Sigmoid colon (tissue), 4 donors: ENCODE data around the gene ERCC5.

Experiments
- EP300 ChIP-seq, 4 donors: sonication (generic); formaldehyde crosslinking; IDR thresholded peaks; one replicate each; pipeline ENCODE4 v1.6.1; 2017; ENCODE audit warnings: antibody characterized with exemption in 4 of 4
- POLR2A ChIP-seq, 2 donors: fragments of 450-650 bp; IDR thresholded peaks; one replicate each; pipeline ENCODE4 v1.6.1; 2016; ENCODE audit warnings: antibody characterized with exemption in 2 of 2, mild to moderate bottlenecking in 2 of 2, moderate library complexity in 2 of 2
- POLR2AphosphoS5 ChIP-seq, 4 donors: sonication (generic); formaldehyde crosslinking; IDR thresholded peaks; one replicate each; pipeline ENCODE4 v1.6.1; 2017; ENCODE audit warnings: antibody characterized with exemption in 4 of 4
- TF ChIP-seq, protein P1 (sequence below), 4 experiments: fragments of 450-650 bp in 3 of 4; fragments of 200-600 bp in 1 of 4; IDR thresholded peaks; one replicate each; pipeline ENCODE4 v1.5.1; 2016 to 2019; ENCODE audit warnings: antibody characterized with exemption in 4 of 4, mild to moderate bottlenecking in 3 of 4, moderate library complexity in 2 of 4

DNA sequence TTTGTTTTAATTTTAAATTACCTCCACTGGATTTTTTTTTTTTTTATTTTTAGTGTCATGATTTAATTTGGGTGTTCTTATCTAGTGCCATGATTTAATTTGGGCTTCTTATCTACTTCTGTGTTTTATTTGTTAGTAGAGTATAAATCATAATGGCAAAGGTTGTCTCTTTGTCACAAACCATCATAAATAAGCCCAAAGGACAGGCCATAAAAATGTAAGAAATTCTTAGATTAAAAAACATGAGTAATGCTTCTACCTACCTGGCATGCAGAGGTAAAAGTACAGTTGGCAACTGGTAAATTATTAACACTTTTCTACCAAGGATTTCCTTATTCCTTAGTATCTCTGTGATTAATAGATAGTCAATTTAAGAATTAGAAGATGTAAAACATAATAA lies 55.2 kb downstream of the ERCC5 start:
- TF ChIP-seq POLR2A (IDR thresholded peaks at IDR 0.05) = no peak
- TF ChIP-seq, protein P1, sequence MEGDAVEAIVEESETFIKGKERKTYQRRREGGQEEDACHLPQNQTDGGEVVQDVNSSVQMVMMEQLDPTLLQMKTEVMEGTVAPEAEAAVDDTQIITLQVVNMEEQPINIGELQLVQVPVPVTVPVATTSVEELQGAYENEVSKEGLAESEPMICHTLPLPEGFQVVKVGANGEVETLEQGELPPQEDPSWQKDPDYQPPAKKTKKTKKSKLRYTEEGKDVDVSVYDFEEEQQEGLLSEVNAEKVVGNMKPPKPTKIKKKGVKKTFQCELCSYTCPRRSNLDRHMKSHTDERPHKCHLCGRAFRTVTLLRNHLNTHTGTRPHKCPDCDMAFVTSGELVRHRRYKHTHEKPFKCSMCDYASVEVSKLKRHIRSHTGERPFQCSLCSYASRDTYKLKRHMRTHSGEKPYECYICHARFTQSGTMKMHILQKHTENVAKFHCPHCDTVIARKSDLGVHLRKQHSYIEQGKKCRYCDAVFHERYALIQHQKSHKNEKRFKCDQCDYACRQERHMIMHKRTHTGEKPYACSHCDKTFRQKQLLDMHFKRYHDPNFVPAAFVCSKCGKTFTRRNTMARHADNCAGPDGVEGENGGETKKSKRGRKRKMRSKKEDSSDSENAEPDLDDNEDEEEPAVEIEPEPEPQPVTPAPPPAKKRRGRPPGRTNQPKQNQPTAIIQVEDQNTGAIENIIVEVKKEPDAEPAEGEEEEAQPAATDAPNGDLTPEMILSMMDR (IDR thresholded peaks at IDR 0.05) = no peak
- no peak for TF ChIP-seq POLR2AphosphoS5 (IDR thresholded peaks at IDR 0.05)
- no peak for TF ChIP-seq EP300 (IDR thresholded peaks at IDR 0.05)
